Measurements from ENCODE around the gene EGFR. TPM values are rescaled to one million over a fixed set of nuclear protein-coding genes. Genes with fewer than 3 reads are reported as not detected.
A peak's percentile ranks its signal among the peaks of the same experiment; 100 is the strongest.
"Not testable (repeated sequence)": the region's sequence is repeated elsewhere in the genome, so short reads cannot be mapped to it uniquely, and the experiment has no call there.

The EGFR gene
- total RNA-seq, 1 experiment from 2014 or later: 448 TPM

GRCh38 chr7:55032069-55032699, 13.4 kb downstream of the EGFR start:
- DNase-seq (ENCODE audit: unreplicated experiment): no peak
- no peak overlapping the region for H3K4me3 Mint-ChIP-seq (ENCODE audit: unreplicated experiment)
- BruUV-seq (replicated peaks): no TSS peak
- peaks cover 70% of the 10 kb centered on the region for H3K36me3 Mint-ChIP-seq (ENCODE audit: insufficient read depth, unreplicated experiment)
- intact Hi-C loops (cut with micrococcal nuclease): no loop called here
- H3K27ac Mint-ChIP-seq (ENCODE audit: low read depth, unreplicated experiment): peak overlapping the region; percentile 63
- ChIA-PET POLR2A (no interaction called here), CTCF (no interaction called here)
- TF ChIP-seq, protein P1, sequence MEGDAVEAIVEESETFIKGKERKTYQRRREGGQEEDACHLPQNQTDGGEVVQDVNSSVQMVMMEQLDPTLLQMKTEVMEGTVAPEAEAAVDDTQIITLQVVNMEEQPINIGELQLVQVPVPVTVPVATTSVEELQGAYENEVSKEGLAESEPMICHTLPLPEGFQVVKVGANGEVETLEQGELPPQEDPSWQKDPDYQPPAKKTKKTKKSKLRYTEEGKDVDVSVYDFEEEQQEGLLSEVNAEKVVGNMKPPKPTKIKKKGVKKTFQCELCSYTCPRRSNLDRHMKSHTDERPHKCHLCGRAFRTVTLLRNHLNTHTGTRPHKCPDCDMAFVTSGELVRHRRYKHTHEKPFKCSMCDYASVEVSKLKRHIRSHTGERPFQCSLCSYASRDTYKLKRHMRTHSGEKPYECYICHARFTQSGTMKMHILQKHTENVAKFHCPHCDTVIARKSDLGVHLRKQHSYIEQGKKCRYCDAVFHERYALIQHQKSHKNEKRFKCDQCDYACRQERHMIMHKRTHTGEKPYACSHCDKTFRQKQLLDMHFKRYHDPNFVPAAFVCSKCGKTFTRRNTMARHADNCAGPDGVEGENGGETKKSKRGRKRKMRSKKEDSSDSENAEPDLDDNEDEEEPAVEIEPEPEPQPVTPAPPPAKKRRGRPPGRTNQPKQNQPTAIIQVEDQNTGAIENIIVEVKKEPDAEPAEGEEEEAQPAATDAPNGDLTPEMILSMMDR (IDR thresholded peaks at IDR 0.05; ENCODE audit: unreplicated experiment): no peak
- peaks cover 52% of the 10 kb centered on the region for H3K4me1 Mint-ChIP-seq (ENCODE audit: insufficient read depth, unreplicated experiment)
- H3K9me3 Mint-ChIP-seq (ENCODE audit: unreplicated experiment): no peaks in the 10 kb centered on the region
- H3K27me3 Mint-ChIP-seq (ENCODE audit: insufficient read depth, unreplicated experiment): no peaks in the 10 kb centered on the region

DNA sequence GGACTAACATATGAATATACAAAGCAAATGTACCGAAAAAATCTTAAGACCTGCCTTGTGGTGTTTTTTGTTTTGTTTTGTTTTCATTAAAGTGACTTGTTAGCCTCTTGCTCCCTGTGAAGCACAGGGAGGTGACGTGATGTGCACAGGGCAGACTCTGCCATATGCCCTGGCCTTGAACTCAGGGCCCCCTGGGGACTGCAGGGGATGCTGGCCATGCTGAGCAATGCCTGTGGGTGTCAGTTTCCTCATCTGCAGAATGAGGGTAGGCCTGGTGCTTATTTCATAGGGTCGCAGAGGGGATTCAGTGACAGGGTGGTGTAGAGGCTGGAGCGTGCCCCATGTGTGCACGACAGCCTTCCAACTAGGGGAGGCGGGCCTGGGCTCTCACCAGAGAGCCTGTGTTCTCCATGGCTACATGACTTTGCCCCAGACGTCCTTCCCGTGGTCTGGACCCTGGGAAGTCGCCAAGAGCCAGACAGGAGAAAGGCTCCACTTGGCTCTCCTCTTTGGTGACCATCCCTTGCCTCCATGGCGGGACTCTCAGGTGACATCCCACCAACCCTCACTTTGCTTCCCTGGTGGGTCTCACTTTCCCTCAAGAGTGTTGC, 14.5 kb downstream of the EGFR start:
- POLR2A ChIA-PET: interaction anchor here (2.0 kb wide), 1 partner anchor 11 kb away, joined by 14 read pairs; no protein-coding TSS in a partner anchor
- peaks cover 66% of the 10 kb centered on the region for H3K36me3 Mint-ChIP-seq (ENCODE audit: insufficient read depth, unreplicated experiment)
- DNase-seq (ENCODE audit: unreplicated experiment): no peak
- H3K27me3 Mint-ChIP-seq (ENCODE audit: insufficient read depth, unreplicated experiment): no peaks in the 10 kb centered on the region
- H3K9me3 Mint-ChIP-seq (ENCODE audit: unreplicated experiment): no peaks in the 10 kb centered on the region
- H3K27ac Mint-ChIP-seq (ENCODE audit: low read depth, unreplicated experiment): peak overlapping the region; percentile 14
- no TSS peak for BruUV-seq (replicated peaks)
- H3K4me3 Mint-ChIP-seq (ENCODE audit: unreplicated experiment): no peak overlapping the region
- intact Hi-C loops (cut with micrococcal nuclease): no loop called here
- CTCF ChIA-PET: interaction anchor here (0.7 to 0.9 kb wide), 2 partner anchors 12 to 70 kb away, joined by 3 read pairs; no protein-coding TSS in a partner anchor
- TF ChIP-seq, protein P1 (IDR thresholded peaks at IDR 0.05; ENCODE audit: unreplicated experiment): no peak
- H3K4me1 Mint-ChIP-seq (ENCODE audit: insufficient read depth, unreplicated experiment): peaks cover 53% of the 10 kb centered on the region

DNA sequence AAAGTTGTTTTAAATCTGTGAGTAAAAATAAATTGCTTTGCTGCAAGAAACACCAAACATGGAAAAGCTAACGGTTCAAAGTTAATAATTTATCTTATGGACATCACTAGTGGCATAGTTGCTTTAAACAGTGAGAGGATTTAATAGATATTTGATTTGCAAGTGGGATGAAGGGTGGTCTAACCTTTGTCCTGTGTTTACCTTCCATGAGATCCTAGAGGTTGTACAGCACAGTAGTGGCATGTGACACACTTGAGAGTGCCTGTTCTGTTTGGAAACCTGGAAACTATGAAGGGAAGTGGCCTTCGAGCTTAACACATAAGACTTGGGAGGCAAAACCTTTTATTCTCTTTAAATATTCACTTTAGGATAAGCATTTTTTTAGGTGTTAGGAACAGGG, 16.0 kb downstream of the EGFR start:
- ChIA-PET POLR2A (interaction anchor here (0.7 to 2.0 kb wide), 8 partner anchors 9 to 103 kb away, joined by 3 to 14 read pairs (median 4); no protein-coding TSS in a partner anchor), CTCF (interaction anchor here (0.6 to 0.9 kb wide), 3 partner anchors 104 to 1070 kb away, joined by 3 to 6 read pairs (median 3); no protein-coding TSS in a partner anchor)
- DNase-seq (ENCODE audit: unreplicated experiment): no peak
- BruUV-seq (replicated peaks): no TSS peak
- H3K27me3 Mint-ChIP-seq (ENCODE audit: insufficient read depth, unreplicated experiment): no peaks in the 10 kb centered on the region
- H3K4me1 Mint-ChIP-seq (ENCODE audit: insufficient read depth, unreplicated experiment): peaks cover 51% of the 10 kb centered on the region
- H3K36me3 Mint-ChIP-seq (ENCODE audit: insufficient read depth, unreplicated experiment): peaks cover 69% of the 10 kb centered on the region
- H3K4me3 Mint-ChIP-seq (ENCODE audit: unreplicated experiment): no peak overlapping the region
- intact Hi-C loops (cut with micrococcal nuclease): no loop called here
- H3K27ac Mint-ChIP-seq (ENCODE audit: low read depth, unreplicated experiment): peak overlapping the region; percentile 14
- TF ChIP-seq, protein P1 (IDR thresholded peaks at IDR 0.05; ENCODE audit: unreplicated experiment): no peak
- H3K9me3 Mint-ChIP-seq (ENCODE audit: unreplicated experiment): no peaks in the 10 kb centered on the region

- BruUV-seq (replicated peaks); H3K9me3 Mint-ChIP-seq (ENCODE audit: unreplicated experiment); H3K4me3 Mint-ChIP-seq (ENCODE audit: unreplicated experiment); intact Hi-C loops (cut with micrococcal nuclease); H3K27me3 Mint-ChIP-seq (ENCODE audit: insufficient read depth, unreplicated experiment); H3K27ac Mint-ChIP-seq (ENCODE audit: low read depth, unreplicated experiment); DNase-seq (ENCODE audit: unreplicated experiment): not testable (repeated sequence)
- H3K36me3 Mint-ChIP-seq (ENCODE audit: insufficient read depth, unreplicated experiment): peaks cover 66% of the 10 kb centered on the region
- H3K4me1 Mint-ChIP-seq (ENCODE audit: insufficient read depth, unreplicated experiment): peaks cover 45% of the 10 kb centered on the region
- POLR2A ChIA-PET: interaction anchor here (1.5 to 2.0 kb wide), 2 partner anchors 9 to 12 kb away, joined by 11 to 14 read pairs; no protein-coding TSS in a partner anchor
- CTCF ChIA-PET: interaction anchor here (0.6 kb wide), 1 partner anchor 157 kb away, joined by 3 read pairs; no protein-coding TSS in a partner anchor
Observed at GRCh38 chr7:55035410-55035809, 16.6 kb downstream of the EGFR start.
